HCT116 (cell line): ENCODE measurements around the gene RPS6KC1. TPM values are rescaled to one million over a fixed set of nuclear protein-coding genes. Genes with fewer than 3 reads are reported as not detected.

ENCODE experiments used
- ATAC-seq: fragments of 200-7000 bp; cut with Tn5 transposase; 2 replicates; pipeline ENCODE4 v1.9.1; 2020; ENCODE audit warnings: mild to moderate bottlenecking, moderate library complexity
- BruUV-seq: library from RNA; stranded (reverse); fragments of 400-500 nt; replicated peaks from 2 replicates; lab custom pipeline; 2021; lab: Mats Ljungman, UMichigan
- CTCF ChIA-PET: fragments of 300-600 bp; sonication (Branson Sonifier 250); formaldehyde crosslinking; loops from one replicate; lab custom pipeline; 2021; ENCODE audit warnings: antibody characterized with exemption; lab: Charles Lee
- POLR2A ChIA-PET: fragments of 300-600, 350-600 bp; sonication (Branson Sonifier 250); formaldehyde crosslinking; loops from one replicate; lab custom pipeline; 2021; ENCODE audit warnings: antibody characterized with exemption; lab: Charles Lee
- RAD21 ChIA-PET, 2 experiments: fragments of 300-600 bp; sonication (Branson Sonifier 250); formaldehyde crosslinking; loops; one replicate each; lab custom pipeline; 2023; ENCODE audit warnings: low total read pairs in 2 of 2; ENCODE audit not compliant: uncharacterized antibody in 2 of 2, unreplicated experiment in 2 of 2, low non-redundant PET in 1 of 2; lab: Charles Lee
- DNase-seq: peaks from one replicate; pipeline ENCODE4 v3.0.0-alpha.2; 2010; ENCODE audit warnings: low read depth, low spot score
- H2AFZ ChIP-seq: fragments of 200-600 bp; shearing (Covaris generic), sonication (generic); 2 replicates; pipeline ENCODE4 v1.6.1; 2017; ENCODE audit warnings: low read depth, mixed run types, mixed read lengths, antibody characterized with exemption, low read length; ENCODE audit not compliant: poor library complexity, severe bottlenecking
- H3K27ac ChIP-seq: 2 replicates; pipeline ENCODE4 v1.5.1; 2012; ENCODE audit warnings: low read depth, low read length
- H3K27me3 ChIP-seq: fragments of 200-600 bp; sonication (generic); 2 replicates; pipeline ENCODE4 v1.6.1; 2016; ENCODE audit warnings: mixed run types, low read length, mixed read lengths; ENCODE audit not compliant: insufficient read depth
- H3K36me3 ChIP-seq, 2 experiments: fragments of 200-500 bp in 1 of 2; fragments of 200-600 bp in 1 of 2; sonication (Bioruptor generic) in 1 of 2; sonication (generic) in 1 of 2; 2 replicates each; pipeline versions ENCODE4 v1.5.1 to v1.6.1; 2014 to 2016; ENCODE audit warnings: low read length in 2 of 2, inconsistent platforms in 1 of 2, mixed read lengths in 1 of 2, mixed run types in 1 of 2; ENCODE audit not compliant: insufficient read depth in 2 of 2, control insufficient read depth in 1 of 2
- H3K4me1 ChIP-seq, 2 experiments: fragments of 200-600 bp in 1 of 2; sonication (generic) in 1 of 2; 2 replicates each; pipeline versions ENCODE4 v1.5.1 to v1.6.1; 2012 to 2017; ENCODE audit warnings: low read length in 2 of 2, inconsistent platforms in 1 of 2, mild to moderate bottlenecking in 1 of 2, mixed read lengths in 1 of 2, mixed run types in 1 of 2, moderate library complexity in 1 of 2; ENCODE audit not compliant: insufficient read depth in 2 of 2, control insufficient read depth in 1 of 2
- H3K4me2 ChIP-seq: fragments of 200-600 bp; sonication (generic); 2 replicates; pipeline ENCODE4 v1.6.1; 2017; ENCODE audit warnings: mixed run types, low read length, mixed read lengths
- H3K4me3 ChIP-seq, 2 experiments: fragments of 200-600 bp in 1 of 2; sonication (generic) in 1 of 2; replicated peaks in 1 of 2; 2 replicates each; pipeline ENCODE4 v1.5.1; 2011 to 2016; ENCODE audit warnings: low read length in 2 of 2, control low read depth in 1 of 2, low read depth in 1 of 2, mild to moderate bottlenecking in 1 of 2, mixed read lengths in 1 of 2, mixed run types in 1 of 2
- H3K79me2 ChIP-seq: fragments of 200-600 bp; sonication (generic); 2 replicates; pipeline ENCODE4 v1.6.1; 2017; ENCODE audit warnings: mild to moderate bottlenecking, mixed run types, low read length, moderate library complexity, mixed read lengths; ENCODE audit not compliant: insufficient read depth
- H3K9ac ChIP-seq: fragments of 200-600 bp; sonication (generic); 2 replicates; pipeline ENCODE4 v1.6.1; 2016; ENCODE audit warnings: low read length, mixed read lengths
- H3K9me2 ChIP-seq: fragments of 200-600 bp; sonication (generic), shearing (Covaris generic); 2 replicates; pipeline ENCODE4 v1.6.1; 2017; ENCODE audit warnings: mixed run types, mild to moderate bottlenecking, moderate library complexity; ENCODE audit not compliant: insufficient read depth
- H3K9me3 ChIP-seq, 2 experiments: fragments of 200-500 bp in 1 of 2; fragments of 200-600 bp in 1 of 2; sonication (Bioruptor generic) in 1 of 2; sonication (generic) in 1 of 2; 2 replicates each; pipeline ENCODE4 v1.6.1; 2014 to 2017; ENCODE audit warnings: low read length in 2 of 2, mixed read lengths in 2 of 2, inconsistent platforms in 1 of 2, low read depth in 1 of 2, mild to moderate bottlenecking in 1 of 2, mixed run types in 1 of 2, moderate library complexity in 1 of 2; ENCODE audit not compliant: control insufficient read depth in 1 of 2, insufficient read depth in 1 of 2
- H4K20me1 ChIP-seq: fragments of 200-600 bp; sonication (generic), shearing (Covaris generic); 2 replicates; pipeline ENCODE4 v1.6.1; 2017; ENCODE audit warnings: mixed run types, mild to moderate bottlenecking, moderate library complexity; ENCODE audit not compliant: insufficient read depth
- CBX3 ChIP-seq: IDR thresholded peaks from 2 replicates; pipeline ENCODE4 v1.6.1; 2012; ENCODE audit warnings: low read depth
- EGR1 ChIP-seq: IDR thresholded peaks from 2 replicates; pipeline ENCODE4 v1.6.1; 2012; ENCODE audit warnings: low read depth
- ELF1 ChIP-seq: IDR thresholded peaks from 2 replicates; pipeline ENCODE4 v1.6.1; 2012; ENCODE audit warnings: low read depth, borderline replicate concordance
- EZH2phosphoT487 ChIP-seq: fragments of 200-600 bp; IDR thresholded peaks from 2 replicates; pipeline ENCODE4 v1.6.1; 2018; ENCODE audit warnings: antibody characterized with exemption, borderline replicate concordance
- FOSL1 ChIP-seq: IDR thresholded peaks from 2 replicates; pipeline ENCODE4 v1.6.1; 2012; ENCODE audit warnings: low read depth
- JUND ChIP-seq: IDR thresholded peaks from 2 replicates; pipeline ENCODE4 v1.6.1; 2012
- MAX ChIP-seq: IDR thresholded peaks from 2 replicates; pipeline ENCODE4 v1.6.1; 2012
- RAD21 ChIP-seq: IDR thresholded peaks from 2 replicates; pipeline ENCODE4 v1.6.1; 2012; ENCODE audit warnings: low read depth, mild to moderate bottlenecking
- SIN3A ChIP-seq: IDR thresholded peaks from 2 replicates; pipeline ENCODE4 v1.6.1; 2012; ENCODE audit warnings: low read depth
- SRF ChIP-seq: IDR thresholded peaks from 2 replicates; pipeline ENCODE4 v1.6.1; 2012; ENCODE audit warnings: low read depth
- YY1 ChIP-seq: IDR thresholded peaks from 2 replicates; pipeline ENCODE4 v1.6.1; 2011; ENCODE audit warnings: low read length, low read depth, moderate library complexity, mild to moderate bottlenecking; ENCODE audit not compliant: insufficient replicate concordance; ENCODE audit errors: extremely low read depth
- ZBTB33 ChIP-seq: IDR thresholded peaks from 2 replicates; pipeline ENCODE4 v1.6.1; 2011; ENCODE audit warnings: mild to moderate bottlenecking, low read length, moderate library complexity; ENCODE audit not compliant: insufficient replicate concordance; ENCODE audit errors: extremely low read depth
- ZFX ChIP-seq: fragments of 450-650 bp; IDR thresholded peaks from 2 replicates; pipeline ENCODE4 v1.6.1; 2017
- ZNF274 ChIP-seq: fragments of 200-500 bp; sonication (Bioruptor generic); IDR thresholded peaks from 2 replicates; pipeline ENCODE4 v1.6.1; 2014; ENCODE audit warnings: mild to moderate bottlenecking, low read depth, low read length, inconsistent platforms
- intact Hi-C: fragments of 100-400 bp; cut with micrococcal nuclease; formaldehyde crosslinking; loops from 2 replicates; pipeline ENCODE4 v1.10.0; 2022
- total RNA-seq: library from RNA; stranded (reverse); gene quantifications from one replicate; pipeline ENCODE4 v1.2.1, GENCODE V29; 2021; ENCODE audit not compliant: unreplicated experiment
- TF ChIP-seq, protein P1 (sequence below): IDR thresholded peaks from 2 replicates; pipeline ENCODE4 v1.6.1; 2012
- TF ChIP-seq, protein P2 (sequence below), 3 experiments: fragments of 200-600 bp in 1 of 3; sonication (generic) in 1 of 3; IDR thresholded peaks in 2 of 3; conservative IDR thresholded peaks in 1 of 3; 2 replicates each; pipeline ENCODE4 v1.5.1; 2012 to 2017; ENCODE audit warnings: low read depth in 2 of 3, low read length in 2 of 3, antibody characterized with exemption in 1 of 3, borderline replicate concordance in 1 of 3, control low read depth in 1 of 3, mild to moderate bottlenecking in 1 of 3, mixed read lengths in 1 of 3, mixed run types in 1 of 3, moderate library complexity in 1 of 3; ENCODE audit not compliant: insufficient read depth in 1 of 3

RPS6KC1 gene
- total RNA-seq, 1 experiment from 2014 or later = 15.9 TPM

DNA sequence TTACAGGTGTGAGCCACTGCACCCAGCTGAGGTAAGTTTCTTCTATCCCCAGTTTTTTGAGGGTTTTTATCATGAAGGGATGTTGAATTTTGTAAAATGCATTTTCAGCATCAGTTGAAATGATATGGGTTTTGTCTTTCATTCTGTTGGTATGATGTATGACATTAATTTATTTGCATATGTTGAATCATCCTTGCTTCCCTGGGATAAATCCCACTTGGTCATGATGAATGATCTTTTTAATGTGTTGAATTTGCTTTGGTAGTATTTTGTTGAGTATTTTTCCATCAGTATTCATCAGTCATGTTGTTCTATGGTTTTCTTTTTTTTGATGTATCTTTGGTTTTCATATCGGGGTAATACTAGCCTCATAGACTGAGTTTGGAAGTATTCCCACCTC is 141.0 kb downstream of the RPS6KC1 start (continued):
- TF ChIP-seq YY1 (no peak), FOSL1 (no peak), EZH2phosphoT487 (no peak)

- Histone ChIP-seq H3K27ac (no peak overlapping the region), H2AFZ (no peak overlapping the region), H3K9me3 (no peaks in the 10 kb centered on the region), H3K4me2 (no peak overlapping the region), H3K9ac (no peak overlapping the region), H4K20me1 (no peaks in the 10 kb centered on the region), H3K27me3 (no peaks in the 10 kb centered on the region), H3K79me2 (no peaks in the 10 kb centered on the region), H3K4me3 (no peak overlapping the region), H3K4me1 (no peaks in the 10 kb centered on the region), H3K9me2 (no peaks in the 10 kb centered on the region), H3K36me3 (no peaks in the 10 kb centered on the region)
- no TSS peak for BruUV-seq
- DNase-seq (no peak), ATAC-seq (no peak)
- ChIA-PET CTCF (no interaction called here), POLR2A (no interaction called here), RAD21 (no interaction called here)
- intact Hi-C loops = no loop called here
- no peak for TF ChIP-seq CBX3
- no peak for TF ChIP-seq ZNF274
- TF ChIP-seq ZFX = no peak
- no peak for TF ChIP-seq EGR1
- no peak for TF ChIP-seq RAD21
- no peak for TF ChIP-seq JUND
- TF ChIP-seq MAX = no peak
- TF ChIP-seq ELF1 = no peak
- TF ChIP-seq YY1 = no peak
- no peak for TF ChIP-seq SRF
These were observed 143.3 kb downstream of the RPS6KC1 start for GRCh38 chr1:213194383-213194782.

DNA sequence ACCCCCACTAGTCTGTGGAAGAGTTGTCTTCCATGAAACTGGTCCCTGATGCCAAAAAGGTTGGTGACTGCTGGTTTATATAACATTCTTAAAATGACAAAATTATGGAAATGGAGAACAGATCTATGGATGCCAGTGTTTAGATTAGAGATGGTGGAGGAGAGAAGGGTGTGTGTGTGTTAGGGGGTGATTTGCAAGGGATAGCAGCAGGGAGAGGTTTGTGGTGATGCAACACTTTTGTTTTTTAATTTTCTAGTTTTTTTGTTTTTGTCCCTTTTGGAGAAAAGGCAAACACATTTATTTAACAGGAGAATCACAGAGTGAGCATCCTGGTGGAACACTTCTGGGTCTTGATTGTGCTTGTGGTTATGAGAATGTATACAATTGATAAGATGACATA is 143.8 kb downstream of the RPS6KC1 start:
- no peak for ATAC-seq
- no peaks in the 10 kb centered on the region for H3K9me3 ChIP-seq
- H2AFZ ChIP-seq = no peak overlapping the region
- H3K36me3 ChIP-seq = no peaks in the 10 kb centered on the region
- RAD21 ChIA-PET = no interaction called here
- intact Hi-C loops = no loop called here
- BruUV-seq = no TSS peak
- no peaks in the 10 kb centered on the region for H3K9me2 ChIP-seq
- H3K4me1 ChIP-seq = no peaks in the 10 kb centered on the region
- no peak overlapping the region for H3K9ac ChIP-seq
- DNase-seq = no peak
- H3K4me2 ChIP-seq = no peak overlapping the region
- POLR2A ChIA-PET = no interaction called here
- H3K27ac ChIP-seq = no peak overlapping the region
- no peaks in the 10 kb centered on the region for H3K27me3 ChIP-seq
- no peak overlapping the region for H3K4me3 ChIP-seq
- no peaks in the 10 kb centered on the region for H3K79me2 ChIP-seq
- CTCF ChIA-PET = no interaction called here
- H4K20me1 ChIP-seq = no peaks in the 10 kb centered on the region
- TF ChIP-seq, protein P1, sequence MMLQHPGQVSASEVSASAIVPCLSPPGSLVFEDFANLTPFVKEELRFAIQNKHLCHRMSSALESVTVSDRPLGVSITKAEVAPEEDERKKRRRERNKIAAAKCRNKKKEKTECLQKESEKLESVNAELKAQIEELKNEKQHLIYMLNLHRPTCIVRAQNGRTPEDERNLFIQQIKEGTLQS = no peak
- TF ChIP-seq SRF (no peak), ZFX (no peak), ZNF274 (no peak), ZBTB33 (no peak), EGR1 (no peak), SIN3A (no peak)
- TF ChIP-seq, protein P2, sequence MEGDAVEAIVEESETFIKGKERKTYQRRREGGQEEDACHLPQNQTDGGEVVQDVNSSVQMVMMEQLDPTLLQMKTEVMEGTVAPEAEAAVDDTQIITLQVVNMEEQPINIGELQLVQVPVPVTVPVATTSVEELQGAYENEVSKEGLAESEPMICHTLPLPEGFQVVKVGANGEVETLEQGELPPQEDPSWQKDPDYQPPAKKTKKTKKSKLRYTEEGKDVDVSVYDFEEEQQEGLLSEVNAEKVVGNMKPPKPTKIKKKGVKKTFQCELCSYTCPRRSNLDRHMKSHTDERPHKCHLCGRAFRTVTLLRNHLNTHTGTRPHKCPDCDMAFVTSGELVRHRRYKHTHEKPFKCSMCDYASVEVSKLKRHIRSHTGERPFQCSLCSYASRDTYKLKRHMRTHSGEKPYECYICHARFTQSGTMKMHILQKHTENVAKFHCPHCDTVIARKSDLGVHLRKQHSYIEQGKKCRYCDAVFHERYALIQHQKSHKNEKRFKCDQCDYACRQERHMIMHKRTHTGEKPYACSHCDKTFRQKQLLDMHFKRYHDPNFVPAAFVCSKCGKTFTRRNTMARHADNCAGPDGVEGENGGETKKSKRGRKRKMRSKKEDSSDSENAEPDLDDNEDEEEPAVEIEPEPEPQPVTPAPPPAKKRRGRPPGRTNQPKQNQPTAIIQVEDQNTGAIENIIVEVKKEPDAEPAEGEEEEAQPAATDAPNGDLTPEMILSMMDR (IDR thresholded peaks at IDR 0.05 in 2 of 3, conservative IDR thresholded peaks at IDR 0.05 in 1 of 3; ENCODE audit: borderline replicate concordance in 1 of 3, insufficient read depth in 1 of 3, low read depth in 2 of 3, low read length in 2 of 3) = no peak
